ENCODE results near the gene LCE2D.

LCE2D gene

GRCh38 chr1:152699746-152700145 lies 36.6 kb downstream of the LCE2D start:
- no peak for FAIRE-seq

GRCh38 chr1:152707860-152708259 lies 44.7 kb downstream of the LCE2D start, which contains the start of gene LCE4A:
LCE4A (plus strand) TSS chr1:152708160; CDS start chr1:152709076, 916 bp downstream.
- FAIRE-seq: no peak

All from endometrium (tissue), 2 donors.